Measurements from ENCODE around the gene FOXJ1.

- TF ChIP-seq, protein P1, sequence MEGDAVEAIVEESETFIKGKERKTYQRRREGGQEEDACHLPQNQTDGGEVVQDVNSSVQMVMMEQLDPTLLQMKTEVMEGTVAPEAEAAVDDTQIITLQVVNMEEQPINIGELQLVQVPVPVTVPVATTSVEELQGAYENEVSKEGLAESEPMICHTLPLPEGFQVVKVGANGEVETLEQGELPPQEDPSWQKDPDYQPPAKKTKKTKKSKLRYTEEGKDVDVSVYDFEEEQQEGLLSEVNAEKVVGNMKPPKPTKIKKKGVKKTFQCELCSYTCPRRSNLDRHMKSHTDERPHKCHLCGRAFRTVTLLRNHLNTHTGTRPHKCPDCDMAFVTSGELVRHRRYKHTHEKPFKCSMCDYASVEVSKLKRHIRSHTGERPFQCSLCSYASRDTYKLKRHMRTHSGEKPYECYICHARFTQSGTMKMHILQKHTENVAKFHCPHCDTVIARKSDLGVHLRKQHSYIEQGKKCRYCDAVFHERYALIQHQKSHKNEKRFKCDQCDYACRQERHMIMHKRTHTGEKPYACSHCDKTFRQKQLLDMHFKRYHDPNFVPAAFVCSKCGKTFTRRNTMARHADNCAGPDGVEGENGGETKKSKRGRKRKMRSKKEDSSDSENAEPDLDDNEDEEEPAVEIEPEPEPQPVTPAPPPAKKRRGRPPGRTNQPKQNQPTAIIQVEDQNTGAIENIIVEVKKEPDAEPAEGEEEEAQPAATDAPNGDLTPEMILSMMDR (IDR thresholded peaks at IDR 0.05), result no peak
- TF ChIP-seq POLR2A (IDR thresholded peaks at IDR 0.05), result no peak
These were observed 309 bp downstream of the FOXJ1 start for GRCh38 chr17:76140661-76141211.

All from thyroid gland (tissue), 4 donors.